Measurements from ENCODE around the gene CHMP4A.

- TF ChIP-seq ZFP30 (CRISPR knock-in tag; IDR thresholded peaks at IDR 0.05; ENCODE audit: borderline replicate concordance) (no peak), EZH2 (IDR thresholded peaks at IDR 0.05; ENCODE audit: borderline replicate concordance, low read depth, low read length) (no peak), NR2C2 (CRISPR knock-in tag; IDR thresholded peaks at IDR 0.05) (no peak), NR2C2 (tag; IDR thresholded peaks at IDR 0.05) (no peak; the same call in 1 of the 2 replicates), CBX2 (IDR thresholded peaks at IDR 0.05; ENCODE audit: insufficient read depth, low read length, poor library complexity, severe bottlenecking) (no peak), MLLT1 (IDR thresholded peaks at IDR 0.05) (no peak), POLR2A (conservative IDR thresholded peaks at IDR 0.05) (no peak), NEUROD1 (IDR thresholded peaks at IDR 0.05; ENCODE audit: borderline replicate concordance, low read depth, low read length, partially characterized antibody) (no peak), ASH1L (IDR thresholded peaks at IDR 0.05; ENCODE audit: borderline replicate concordance, low read depth, partially characterized antibody) (no peak), CTCF (IDR thresholded peaks at IDR 0.05 in 2 of 3, conservative IDR thresholded peaks at IDR 0.05 in 1 of 3; ENCODE audit: insufficient read depth in 2 of 3, low read depth in 1 of 3, low read length in 3 of 3) (no peak; a peak in 1 of 6 replicates), SIN3A (IDR thresholded peaks at IDR 0.05; ENCODE audit: borderline replicate concordance in 2 of 2, control insufficient read depth in 1 of 2, low read depth in 2 of 2, low read length in 2 of 2) (no peak), CEBPB (tag; IDR thresholded peaks at IDR 0.05) (no peak)
Measured at GRCh38 chr14:24196071-24197055, 16.9 kb downstream of the CHMP4A start.

Measured in K562 (cell line).